RKO (cell line): ENCODE measurements around the gene CKAP4.

Experiments
- DNase-seq: peaks from one replicate; pipeline ENCODE4 v3.0.0-alpha.2; 2016; ENCODE audit warnings: low spot score

The CKAP4 gene

DNA sequence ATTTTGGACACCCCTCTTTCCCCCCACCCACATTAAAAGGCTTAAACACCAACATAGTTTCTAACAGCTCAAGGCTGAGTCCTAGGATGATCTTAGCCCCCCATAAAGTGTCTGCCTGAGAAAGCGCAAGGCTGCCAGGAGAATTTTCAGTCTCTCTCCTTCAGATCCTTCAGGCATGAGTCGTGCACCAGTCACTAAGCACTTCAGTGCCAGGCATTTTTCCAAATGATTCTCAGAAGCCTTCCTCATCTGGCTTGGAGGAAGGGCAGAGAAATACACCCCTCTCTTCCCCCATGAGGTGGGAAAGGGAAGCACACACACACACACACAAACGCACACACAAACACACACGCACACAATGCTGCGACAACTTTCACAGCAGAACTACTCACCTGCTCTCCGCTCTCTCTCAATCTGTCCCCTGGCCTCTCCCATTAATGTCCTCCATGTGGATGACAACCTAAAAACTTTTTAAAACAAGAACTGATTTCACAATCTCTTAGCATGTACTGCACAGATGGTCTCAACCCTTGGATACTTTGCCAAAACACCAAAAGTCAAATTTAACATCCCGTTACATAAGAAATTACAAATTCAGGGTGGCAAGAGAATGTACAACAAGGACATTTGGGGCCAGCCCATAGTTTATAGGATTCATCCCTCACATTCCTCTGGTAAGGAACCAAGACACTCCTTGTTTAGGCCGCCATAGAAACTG lies 49.8 kb downstream of the CKAP4 start:
- no peak for DNase-seq

DNA sequence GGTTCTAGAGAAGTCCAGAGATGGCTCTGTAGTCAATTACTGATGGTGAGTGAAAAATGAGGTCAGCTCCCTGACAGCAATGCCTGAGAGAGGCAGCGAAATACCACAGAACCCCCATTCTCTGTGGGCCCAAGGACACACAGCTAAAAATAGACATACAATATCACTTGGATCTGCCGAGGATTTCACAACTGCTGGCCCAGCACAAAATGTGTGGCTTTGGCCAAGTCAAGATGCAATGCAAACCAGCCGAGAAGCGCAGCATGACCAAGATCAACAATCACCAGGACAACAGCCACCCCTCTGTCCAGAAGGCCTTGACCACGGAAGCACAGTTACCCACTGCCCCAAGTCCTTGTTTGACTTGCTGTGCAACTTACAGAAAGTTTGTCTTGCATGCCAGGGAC lies 52.2 kb downstream of the CKAP4 start:
- no peak for DNase-seq

DNA sequence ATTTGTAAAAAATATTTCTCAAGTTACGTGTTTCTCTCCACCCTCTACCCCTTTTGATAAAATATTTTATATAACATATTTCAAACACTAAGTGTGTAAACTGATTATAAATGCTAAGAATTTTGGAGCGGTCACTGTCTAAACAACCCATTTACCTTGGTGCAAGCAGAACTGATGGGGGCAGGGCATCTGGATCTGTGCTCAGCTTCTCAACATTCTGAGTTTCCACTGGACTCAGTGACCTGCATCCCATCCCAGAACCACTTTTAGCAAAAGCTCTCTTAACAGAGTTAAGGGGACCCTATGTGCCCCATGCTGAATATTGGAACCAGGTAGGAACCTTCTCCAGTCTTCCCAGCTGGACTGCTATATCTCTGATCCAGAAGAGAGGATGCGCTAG lies 53.5 kb downstream of the CKAP4 start:
- no peak for DNase-seq

DNA sequence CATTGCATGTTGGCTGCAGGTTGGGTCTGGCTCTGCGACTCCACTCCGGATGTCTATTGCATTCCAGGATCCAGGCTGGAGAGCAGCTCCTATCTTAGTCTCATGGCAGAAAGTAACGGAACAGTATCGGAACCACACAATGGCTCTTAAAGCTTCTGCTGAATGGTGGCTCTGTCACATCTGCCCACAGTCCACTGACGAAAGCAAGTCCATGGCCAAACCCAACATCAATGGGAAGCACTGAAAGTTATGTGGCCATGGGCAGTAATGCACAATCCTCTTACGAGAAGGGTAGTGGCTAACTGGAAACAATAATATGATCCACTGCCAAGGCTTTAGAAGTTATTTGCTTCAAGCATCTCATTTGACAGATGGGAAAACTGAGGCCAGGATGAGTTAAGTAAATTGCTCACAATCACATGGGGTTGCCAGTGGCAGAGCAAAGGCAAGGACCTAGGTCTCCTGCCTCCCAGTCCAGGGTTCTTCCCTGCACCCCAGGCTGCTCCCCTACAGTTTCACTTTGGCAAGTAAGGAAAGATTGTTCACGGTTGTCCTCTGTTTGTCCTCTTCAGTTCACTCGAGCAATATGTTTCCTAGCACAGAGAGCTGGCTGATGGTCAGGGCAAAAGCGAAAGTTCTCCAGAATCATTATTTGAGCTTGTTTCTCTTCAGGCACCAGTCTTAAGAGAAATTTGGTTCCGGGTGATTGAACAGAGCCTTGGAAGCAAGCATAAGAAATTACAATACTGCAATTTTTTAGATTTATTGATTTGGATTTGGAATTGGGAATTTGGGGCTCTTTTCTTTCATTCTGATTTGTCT lies 54.2 kb downstream of the CKAP4 start:
- DNase-seq = no peak

DNA sequence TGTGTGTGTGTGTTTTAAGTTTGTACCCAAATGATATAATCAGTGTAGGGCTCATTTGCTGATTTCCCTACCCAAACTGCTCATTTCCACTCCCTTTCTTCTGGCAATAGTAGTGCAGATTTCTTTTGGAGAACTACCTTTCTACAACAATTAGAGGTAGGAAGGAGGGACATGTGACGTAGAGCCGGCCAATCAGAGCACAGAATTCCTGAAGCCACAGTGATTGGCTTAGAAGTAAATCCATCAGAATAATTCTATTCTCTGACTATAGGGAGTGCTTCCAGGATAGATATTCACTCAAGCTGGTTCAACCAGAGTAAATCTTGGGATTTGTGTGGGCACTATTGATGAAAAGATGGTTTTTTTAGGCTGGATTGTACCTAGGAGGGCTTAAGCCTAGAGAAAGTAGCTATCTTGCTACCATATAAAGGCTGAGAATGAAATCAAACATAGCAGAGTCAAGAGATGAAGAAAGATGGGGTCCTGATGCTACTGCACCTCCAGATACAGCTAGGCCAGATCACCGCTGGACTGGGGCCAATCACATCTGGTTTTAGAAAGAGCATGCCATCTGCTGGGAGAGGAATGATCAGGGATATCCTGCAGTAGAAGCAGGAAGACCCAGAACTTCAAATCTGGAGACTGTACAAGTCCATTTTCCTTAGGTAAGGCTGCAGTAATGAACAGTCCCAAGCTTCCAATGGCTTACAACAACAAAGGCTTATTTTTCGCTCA lies 55.0 kb downstream of the CKAP4 start:
- DNase-seq = no peak

DNA sequence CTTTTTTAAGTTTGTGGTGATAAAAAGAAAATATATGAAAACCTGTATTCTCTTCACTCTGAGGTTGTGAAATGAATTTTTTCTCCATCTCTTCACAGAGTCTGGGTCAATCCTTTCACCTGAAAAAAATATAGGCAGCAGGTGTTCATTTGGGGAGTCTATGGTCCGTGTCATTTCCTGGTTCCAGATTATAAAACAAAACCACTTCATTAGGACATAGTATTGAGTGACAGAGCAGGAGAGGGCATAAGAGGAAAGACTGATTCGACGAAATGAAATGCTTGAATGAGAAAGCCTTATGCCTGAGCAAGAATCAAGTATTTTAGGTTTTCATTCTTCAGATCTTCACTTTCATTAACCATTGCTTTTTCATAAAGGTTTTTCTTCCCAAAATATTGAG lies 57.2 kb downstream of the CKAP4 start:
- no peak for DNase-seq

DNA sequence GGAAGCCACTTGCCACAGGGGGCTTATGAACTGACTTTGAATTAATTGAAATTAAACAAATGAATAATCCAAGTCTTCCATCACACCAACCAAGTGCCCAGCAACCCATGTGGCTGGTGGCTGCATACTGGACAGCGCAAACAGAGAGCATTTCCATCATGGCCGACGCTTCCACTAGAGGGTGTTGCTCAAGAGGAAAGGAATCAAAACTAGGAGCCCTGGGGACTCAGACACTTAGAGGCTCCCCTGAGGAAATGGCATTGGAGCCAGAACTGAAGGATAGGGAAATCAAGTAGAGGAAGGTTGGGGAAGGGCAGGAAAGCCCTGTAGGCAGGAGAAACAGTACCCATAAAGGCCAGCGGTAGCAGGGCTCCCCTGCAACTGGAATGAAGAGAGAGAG lies 58.5 kb downstream of the CKAP4 start:
- no peak for DNase-seq

DNA sequence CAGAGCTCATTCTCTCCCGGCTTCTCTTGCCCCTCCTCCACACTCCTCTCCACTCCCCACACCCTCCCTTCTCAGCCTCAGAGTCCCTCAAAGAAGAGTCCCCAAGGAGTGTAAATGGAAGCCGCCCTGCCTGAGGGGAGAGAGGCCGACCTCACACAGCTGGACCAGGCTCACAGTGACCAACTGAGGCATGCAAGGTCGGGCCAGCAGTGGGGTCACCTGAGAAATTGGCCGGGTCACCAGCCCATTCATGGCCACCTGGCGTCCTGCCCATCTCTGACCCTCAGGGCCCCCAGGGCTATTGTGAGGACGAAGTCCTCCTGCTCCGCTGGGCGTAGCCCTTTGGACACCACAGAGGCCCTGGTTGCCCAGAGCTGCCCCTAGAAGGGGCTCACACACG lies 59.6 kb downstream of the CKAP4 start:
- DNase-seq = no peak
